ENCODE data around the gene SHISA2.

The SHISA2 gene

GRCh38 chr13:26017196-26017921, 34.5 kb downstream of the SHISA2 start:
- no peak for DNase-seq

GRCh38 chr13:26016189-26016588, 35.6 kb downstream of the SHISA2 start:
- DNase-seq: no peak

GRCh38 chr13:26015271-26016125, 36.3 kb downstream of the SHISA2 start:
- no peak for DNase-seq

GRCh38 chr13:26012995-26013394, 38.8 kb downstream of the SHISA2 start:
- no peak for DNase-seq

- DNase-seq: peak; percentile 62
Measured at GRCh38 chr13:26011996-26012821, 39.6 kb downstream of the SHISA2 start.

GRCh38 chr13:26011208-26011573, 40.6 kb downstream of the SHISA2 start:
- no peak for DNase-seq

- no peak for DNase-seq
Measured at GRCh38 chr13:26010487-26011207, 41.2 kb downstream of the SHISA2 start.

- DNase-seq: no peak
Measured at GRCh38 chr13:26007261-26008125, 44.3 kb downstream of the SHISA2 start.

Measured in activated CD4-positive, alpha-beta T cell treated with anti-CD3 and anti-CD28 coated beads, Interleukin-2, amount 50 U/mL, for 1 hour (primary cell).